Measurements from ENCODE around the gene CNKSR3. TPM values are rescaled to one million over a fixed set of nuclear protein-coding genes. Genes with fewer than 3 reads are reported as not detected.

CNKSR3 gene
- total and polyA plus RNA-seq, 2 experiments from 2014 or later = 22.4 to 23.9 TPM

GRCh38 chr6:154425034-154425433, 85.5 kb downstream of the CNKSR3 start:
- Histone ChIP-seq H3K9me3 (ENCODE audit: low read depth) (no peaks in the 10 kb centered on the region), H3K36me3 (replicated peaks; ENCODE audit: insufficient read depth, low read depth) (peaks cover 10% of the 10 kb centered on the region)

DNA sequence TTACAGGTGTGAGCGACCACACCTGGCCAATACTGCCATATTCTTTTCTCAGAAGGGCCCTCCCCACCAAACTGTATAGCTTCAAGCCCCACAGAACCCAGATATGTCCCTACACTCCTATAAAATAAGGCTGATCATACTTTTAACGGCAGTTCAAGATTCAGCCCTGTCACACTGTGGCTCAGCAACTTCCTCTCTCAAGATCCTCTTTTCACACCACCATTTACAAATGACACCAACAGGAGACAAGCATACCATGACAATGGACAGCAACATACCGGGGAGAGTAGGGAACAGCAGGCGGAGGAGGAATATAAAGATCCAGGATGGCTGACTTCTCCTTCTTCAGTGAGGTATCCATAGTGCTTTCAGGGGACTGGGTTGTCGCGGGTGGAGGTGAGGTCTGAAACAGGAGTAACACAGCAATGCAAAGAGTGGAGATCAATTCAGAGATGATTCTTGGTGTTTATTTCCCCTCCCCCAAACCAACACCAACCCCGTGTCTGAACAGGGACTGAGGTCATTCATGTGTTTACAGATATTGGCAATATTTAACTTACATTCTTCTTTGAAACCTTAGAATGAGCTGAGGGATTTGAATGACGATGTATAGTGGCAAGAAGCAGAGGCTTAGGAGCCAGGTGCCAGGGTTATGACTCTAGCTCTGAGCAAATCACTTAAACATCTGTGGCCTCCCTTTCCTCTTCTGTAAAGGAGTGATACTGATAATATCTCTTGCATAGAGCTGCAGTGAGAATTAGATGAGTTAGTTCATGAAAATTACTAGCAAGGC, 96.3 kb downstream of the CNKSR3 start:
- no peak for DNase-seq (ENCODE audit: low spot score)

More at GRCh38 chr6:154425034-154425433, 85.5 kb downstream of the CNKSR3 start:
- Histone ChIP-seq H2AFZ (no peak overlapping the region), H3K79me2 (peaks cover 5% of the 10 kb centered on the region), H3K27ac (no peak overlapping the region), H3K9me2 (replicated peaks; ENCODE audit: insufficient read depth) (no peaks in the 10 kb centered on the region), H3K4me1 (ENCODE audit: insufficient read depth) (no peaks in the 10 kb centered on the region), H4K20me1 (ENCODE audit: insufficient read depth, poor library complexity, severe bottlenecking) (no peaks in the 10 kb centered on the region), H3K4me2 (no peak overlapping the region), H3K4me3 (no peak overlapping the region), H3K27me3 (no peaks in the 10 kb centered on the region)
- no peak for DNase-seq (ENCODE audit: low spot score)
- TF ChIP-seq EZH2 (IDR thresholded peaks at IDR 0.05; ENCODE audit: borderline replicate concordance) (no peak), EZH2phosphoT487 (IDR thresholded peaks at IDR 0.05; ENCODE audit: low read depth, severe bottlenecking, unreplicated experiment) (no peak)
- TF ChIP-seq, protein P1, sequence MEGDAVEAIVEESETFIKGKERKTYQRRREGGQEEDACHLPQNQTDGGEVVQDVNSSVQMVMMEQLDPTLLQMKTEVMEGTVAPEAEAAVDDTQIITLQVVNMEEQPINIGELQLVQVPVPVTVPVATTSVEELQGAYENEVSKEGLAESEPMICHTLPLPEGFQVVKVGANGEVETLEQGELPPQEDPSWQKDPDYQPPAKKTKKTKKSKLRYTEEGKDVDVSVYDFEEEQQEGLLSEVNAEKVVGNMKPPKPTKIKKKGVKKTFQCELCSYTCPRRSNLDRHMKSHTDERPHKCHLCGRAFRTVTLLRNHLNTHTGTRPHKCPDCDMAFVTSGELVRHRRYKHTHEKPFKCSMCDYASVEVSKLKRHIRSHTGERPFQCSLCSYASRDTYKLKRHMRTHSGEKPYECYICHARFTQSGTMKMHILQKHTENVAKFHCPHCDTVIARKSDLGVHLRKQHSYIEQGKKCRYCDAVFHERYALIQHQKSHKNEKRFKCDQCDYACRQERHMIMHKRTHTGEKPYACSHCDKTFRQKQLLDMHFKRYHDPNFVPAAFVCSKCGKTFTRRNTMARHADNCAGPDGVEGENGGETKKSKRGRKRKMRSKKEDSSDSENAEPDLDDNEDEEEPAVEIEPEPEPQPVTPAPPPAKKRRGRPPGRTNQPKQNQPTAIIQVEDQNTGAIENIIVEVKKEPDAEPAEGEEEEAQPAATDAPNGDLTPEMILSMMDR (IDR thresholded peaks at IDR 0.05; ENCODE audit: poor library complexity) = no peak
- WGBS (ENCODE audit: low lambda C conversion rate, missing lambda C conversion rate) = 90% methylated on average over 4 of the region's 4 CpGs

DNA sequence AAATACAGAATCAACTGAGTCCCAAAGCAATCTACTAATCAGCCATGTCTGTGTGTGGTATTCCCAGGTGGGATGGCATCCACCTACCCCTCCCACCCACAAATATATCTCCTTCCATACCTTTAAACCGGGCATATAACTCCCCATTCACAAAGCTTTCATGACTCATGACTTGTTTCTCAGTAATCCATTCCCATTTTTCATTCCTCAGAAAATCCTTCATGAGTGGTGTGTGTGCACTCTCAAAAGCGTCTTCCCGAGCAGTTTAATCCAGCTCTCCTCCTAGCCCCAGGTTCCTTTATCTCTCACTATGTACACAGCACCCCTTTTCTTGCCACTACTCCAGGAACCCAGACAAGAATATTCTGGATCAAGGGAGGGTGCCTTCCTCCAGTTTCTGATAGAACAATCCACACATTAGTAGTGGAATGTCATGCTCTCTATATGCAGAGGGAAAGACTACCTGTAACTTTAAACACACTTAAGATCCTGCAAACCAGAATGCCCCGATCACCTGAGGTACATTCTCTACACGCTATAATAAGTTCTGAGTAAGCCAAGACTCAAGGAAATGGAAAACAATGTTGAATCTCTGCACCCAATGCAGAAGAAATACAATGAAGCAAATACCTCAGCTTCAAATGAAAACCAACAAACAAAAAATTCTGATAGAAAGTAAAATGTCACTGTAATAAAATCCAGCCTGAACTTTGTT, 98.2 kb downstream of the CNKSR3 start:
- Histone ChIP-seq H3K27me3 (no peaks in the 10 kb centered on the region), H3K9me2 (replicated peaks; ENCODE audit: insufficient read depth) (no peaks in the 10 kb centered on the region), H3K4me3 (no peak overlapping the region), H3K9me3 (ENCODE audit: low read depth) (no peaks in the 10 kb centered on the region), H3K4me1 (ENCODE audit: insufficient read depth) (peaks cover 12% of the 10 kb centered on the region), H3K36me3 (replicated peaks; ENCODE audit: insufficient read depth, low read depth) (no peaks in the 10 kb centered on the region), H3K27ac (no peak overlapping the region), H4K20me1 (ENCODE audit: insufficient read depth, poor library complexity, severe bottlenecking) (no peaks in the 10 kb centered on the region), H3K79me2 (peaks cover 3% of the 10 kb centered on the region), H3K4me2 (no peak overlapping the region), H2AFZ (no peak overlapping the region)
- DNase-seq (ENCODE audit: low spot score) = no peak
- WGBS (ENCODE audit: low lambda C conversion rate, missing lambda C conversion rate) = 76% methylated on average over 5 of the region's 5 CpGs
- TF ChIP-seq EZH2 (IDR thresholded peaks at IDR 0.05; ENCODE audit: borderline replicate concordance) (no peak), EZH2phosphoT487 (IDR thresholded peaks at IDR 0.05; ENCODE audit: low read depth, severe bottlenecking, unreplicated experiment) (no peak)
- TF ChIP-seq, protein P1 (IDR thresholded peaks at IDR 0.05; ENCODE audit: poor library complexity) = no peak

More for the DNA sequence above, 96.3 kb downstream of the CNKSR3 start:
- Histone ChIP-seq H3K9me3 (ENCODE audit: low read depth) (no peaks in the 10 kb centered on the region), H3K9me2 (replicated peaks; ENCODE audit: insufficient read depth) (no peaks in the 10 kb centered on the region), H4K20me1 (ENCODE audit: insufficient read depth, poor library complexity, severe bottlenecking) (no peaks in the 10 kb centered on the region), H3K4me2 (no peak overlapping the region), H3K27ac (no peak overlapping the region), H3K36me3 (replicated peaks; ENCODE audit: insufficient read depth, low read depth) (no peaks in the 10 kb centered on the region), H3K27me3 (no peaks in the 10 kb centered on the region), H2AFZ (no peak overlapping the region), H3K79me2 (peaks cover 3% of the 10 kb centered on the region), H3K4me3 (no peak overlapping the region), H3K4me1 (ENCODE audit: insufficient read depth) (peaks cover 12% of the 10 kb centered on the region)
- TF ChIP-seq, protein P1 (IDR thresholded peaks at IDR 0.05; ENCODE audit: poor library complexity) = no peak
- TF ChIP-seq EZH2 (IDR thresholded peaks at IDR 0.05; ENCODE audit: borderline replicate concordance) = no peak
- no peak for TF ChIP-seq EZH2phosphoT487 (IDR thresholded peaks at IDR 0.05; ENCODE audit: low read depth, severe bottlenecking, unreplicated experiment)
- 71% methylated on average over 8 of the region's 8 CpGs for WGBS (ENCODE audit: low lambda C conversion rate, missing lambda C conversion rate)

Data from hepatocyte (in vitro differentiated cells).